Epidermal melanocyte (primary cell): ENCODE data around the gene VTCN1.
"Not testable (repeated sequence)": the region's sequence is repeated elsewhere in the genome, so short reads cannot be mapped to it uniquely, and the experiment has no call there.

Source experiments
- DNase-seq: peaks from one replicate; pipeline ENCODE4 v3.0.0; 2011; ENCODE audit warnings: low spot score; ENCODE audit not compliant: insufficient read length

VTCN1 gene

GRCh38 chr1:117166076-117166475, 44.7 kb downstream of the VTCN1 start:
- no peak for DNase-seq

GRCh38 chr1:117164209-117164608, 46.5 kb downstream of the VTCN1 start:
- DNase-seq: no peak

GRCh38 chr1:117162816-117163215, 47.9 kb downstream of the VTCN1 start:
- no peak for DNase-seq

DNA sequence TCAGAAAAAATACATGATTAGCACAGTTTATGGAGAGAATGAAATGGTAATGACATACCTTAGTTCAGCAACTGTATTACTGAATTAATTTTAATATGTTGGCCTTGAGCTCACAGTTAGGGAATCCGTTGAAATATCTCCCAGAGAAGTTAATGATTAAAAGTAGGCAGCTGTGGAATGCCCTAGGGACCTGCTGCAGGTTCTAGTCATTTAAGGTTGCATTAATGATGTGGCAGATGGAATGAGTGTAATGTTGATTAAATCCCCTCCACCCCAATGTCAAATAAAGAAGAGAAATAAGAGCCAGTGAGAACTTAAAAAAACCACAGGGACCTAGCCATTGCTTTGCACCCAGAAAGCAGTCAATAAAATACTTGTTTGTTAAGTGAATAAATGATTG, 48.8 kb downstream of the VTCN1 start:
- DNase-seq: no peak

- not testable (repeated sequence) for DNase-seq
Observed at GRCh38 chr1:117151305-117151704, 59.4 kb downstream of the VTCN1 start.

DNA sequence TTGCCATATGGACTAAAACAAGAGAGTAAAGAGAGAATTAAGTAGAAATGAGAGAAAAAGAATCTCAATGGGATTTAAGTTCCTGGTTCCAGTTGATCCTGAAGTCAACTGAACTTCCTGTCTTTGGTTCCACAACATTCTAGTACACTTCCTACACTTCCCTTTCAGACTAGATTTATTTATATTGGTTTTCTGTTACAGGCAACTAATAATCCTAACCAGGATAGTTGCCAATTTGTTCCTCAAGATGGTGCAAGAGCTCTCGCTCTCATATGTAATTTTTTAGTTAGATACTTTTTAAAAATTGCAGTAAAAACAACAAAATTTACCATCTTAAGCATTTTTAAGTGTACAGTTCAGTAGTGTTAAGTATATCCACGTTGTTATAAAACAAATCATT, 60.4 kb downstream of the VTCN1 start:
- no peak for DNase-seq

- DNase-seq: no peak
Observed at GRCh38 chr1:117147856-117148588, 62.7 kb downstream of the VTCN1 start.

GRCh38 chr1:117147341-117147831, 63.3 kb downstream of the VTCN1 start:
- no peak for DNase-seq

- no peak for DNase-seq
Observed at GRCh38 chr1:117146575-117147340, 64.0 kb downstream of the VTCN1 start.

DNA sequence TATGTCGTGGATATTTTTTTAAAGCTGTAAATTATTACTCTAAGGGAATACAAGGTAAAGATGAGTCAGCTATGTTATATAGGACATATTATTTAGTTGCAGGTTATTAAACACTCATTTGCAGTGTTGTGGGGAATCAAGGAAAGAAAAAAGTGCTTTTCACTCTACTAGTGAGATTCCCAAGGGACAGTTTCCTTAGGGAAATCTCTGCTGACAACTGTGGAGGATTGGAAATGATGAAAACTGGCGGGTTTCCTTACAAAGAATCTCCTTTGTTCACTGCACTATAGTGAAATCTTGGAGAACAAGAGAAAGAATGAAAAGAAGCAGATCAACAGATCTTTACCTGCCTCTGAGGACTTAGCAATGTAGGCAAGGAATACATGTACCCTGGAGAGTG, 64.7 kb downstream of the VTCN1 start:
- no peak for DNase-seq

GRCh38 chr1:117143871-117144270, 66.9 kb downstream of the VTCN1 start:
- DNase-seq: no peak

- DNase-seq: no peak
Observed at GRCh38 chr1:117143172-117143571, 67.6 kb downstream of the VTCN1 start.

DNA sequence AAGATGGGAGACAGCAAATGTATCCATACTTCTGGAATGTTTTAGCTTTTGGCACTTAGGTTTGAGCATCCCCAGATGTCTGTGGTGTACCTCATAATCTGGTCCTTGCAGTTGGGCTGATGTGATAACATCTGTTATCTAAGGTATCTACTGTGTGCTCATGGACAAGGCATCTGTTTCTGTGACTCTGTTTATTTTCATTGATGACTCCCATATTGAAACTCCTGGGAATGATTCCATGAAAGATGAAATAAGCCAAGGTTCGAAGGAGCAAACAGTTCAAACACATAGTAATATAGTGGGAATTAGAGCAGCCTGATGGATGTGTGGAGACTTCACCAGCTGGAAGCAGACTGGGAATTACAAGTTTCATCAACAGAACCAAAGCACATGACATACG, 68.5 kb downstream of the VTCN1 start:
- no peak for DNase-seq

DNA sequence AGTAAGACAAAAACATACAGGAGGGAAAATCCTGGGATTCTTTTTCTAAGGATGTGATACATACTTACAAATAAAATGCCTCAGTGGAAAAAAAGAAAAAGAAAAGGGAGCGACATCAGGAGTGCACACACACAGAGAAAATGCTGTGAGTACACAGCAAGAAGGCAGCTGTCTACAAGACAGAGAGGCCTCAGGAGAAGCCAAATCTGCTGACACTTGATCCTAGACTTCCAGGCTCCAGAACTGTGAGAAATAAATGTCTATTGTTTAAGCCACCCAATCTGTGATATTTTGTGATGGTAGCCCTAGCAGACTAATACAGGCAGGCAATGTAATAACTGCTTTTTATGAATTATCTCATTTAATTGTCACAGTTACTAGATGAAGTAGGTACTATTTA, 72.2 kb downstream of the VTCN1 start:
- no peak for DNase-seq

- DNase-seq: no peak
Observed at GRCh38 chr1:117138106-117138505, 72.6 kb downstream of the VTCN1 start.

GRCh38 chr1:117137281-117137855, 73.4 kb downstream of the VTCN1 start:
- DNase-seq: no peak

DNA sequence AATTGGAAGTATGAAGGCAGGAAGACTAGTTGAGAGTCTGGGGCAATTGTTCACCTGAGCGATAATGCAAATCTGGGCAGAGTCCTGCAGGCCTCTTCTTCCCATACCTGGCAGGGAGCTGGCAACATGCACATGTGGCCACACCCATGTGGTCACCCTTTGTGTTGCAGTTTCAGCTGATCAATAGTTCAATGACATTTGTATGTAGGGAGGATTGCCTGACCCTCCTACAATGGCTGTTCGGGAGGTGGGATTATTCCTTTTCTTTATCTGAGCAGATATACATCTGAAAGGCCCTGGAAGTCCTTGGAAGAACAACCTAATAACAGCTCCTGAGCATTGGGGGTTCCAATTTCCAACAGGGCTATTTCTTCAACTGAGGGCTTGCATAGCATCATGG, 74.0 kb downstream of the VTCN1 start:
- no peak for DNase-seq

DNA sequence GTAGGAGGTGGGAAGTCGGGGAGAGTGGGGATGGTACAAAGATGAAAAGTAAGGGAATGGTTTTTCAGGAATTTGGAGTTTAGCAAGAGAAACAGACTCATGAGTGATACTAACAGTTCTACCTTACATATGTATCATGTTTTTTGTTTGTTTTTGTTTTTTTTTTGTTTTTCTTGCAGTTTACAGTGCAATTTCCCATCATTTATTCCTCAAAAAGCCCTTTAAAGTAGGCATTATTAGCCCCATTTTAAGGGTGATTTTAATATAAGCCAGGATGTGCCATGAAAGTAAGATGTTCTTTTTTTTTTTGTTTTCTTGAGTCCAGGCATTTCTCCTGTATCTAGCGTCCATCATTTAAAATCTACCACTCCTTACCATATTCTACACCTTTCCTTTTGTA, 75.4 kb downstream of the VTCN1 start:
- no peak for DNase-seq

DNA sequence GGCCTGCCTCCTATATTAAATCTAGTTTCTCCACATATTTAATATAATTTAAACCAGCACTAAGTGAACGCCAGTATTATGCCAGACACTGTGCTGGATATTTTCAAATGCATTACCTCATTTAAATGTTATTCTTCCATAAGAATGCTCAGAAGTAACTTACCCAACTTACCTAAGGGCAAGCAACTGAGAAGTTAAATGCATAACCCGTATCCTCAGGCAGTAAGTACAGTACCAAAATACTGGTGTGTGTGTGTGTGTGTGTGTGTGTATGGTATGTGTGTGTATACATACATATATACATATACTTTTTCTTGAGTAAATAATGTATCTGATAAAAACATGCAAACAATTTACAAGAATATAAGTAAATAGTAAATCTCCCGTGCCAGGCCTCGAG, 80.2 kb downstream of the VTCN1 start:
- DNase-seq: no peak

GRCh38 chr1:117128323-117129079, 82.2 kb downstream of the VTCN1 start:
- peak; percentile 61 for DNase-seq

DNA sequence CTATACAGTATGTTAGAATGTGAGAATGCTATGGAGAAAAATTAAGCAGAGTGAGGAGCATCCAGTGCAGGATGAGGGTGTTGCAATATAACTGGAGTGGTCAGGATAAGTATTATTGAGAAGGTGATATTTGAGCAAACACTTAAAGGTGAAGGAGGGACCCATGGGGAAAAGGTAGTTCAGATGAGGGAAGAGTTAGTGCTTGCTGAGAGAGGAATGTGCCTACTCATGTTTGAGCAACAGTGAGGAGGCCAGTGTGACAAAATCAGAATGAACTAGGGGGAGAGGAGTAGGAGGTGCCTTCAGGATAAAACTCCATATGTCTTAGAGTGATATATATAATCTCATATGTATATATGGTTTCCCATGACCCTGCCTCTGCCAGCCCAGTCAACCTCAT, 82.9 kb downstream of the VTCN1 start:
- DNase-seq: no peak

DNA sequence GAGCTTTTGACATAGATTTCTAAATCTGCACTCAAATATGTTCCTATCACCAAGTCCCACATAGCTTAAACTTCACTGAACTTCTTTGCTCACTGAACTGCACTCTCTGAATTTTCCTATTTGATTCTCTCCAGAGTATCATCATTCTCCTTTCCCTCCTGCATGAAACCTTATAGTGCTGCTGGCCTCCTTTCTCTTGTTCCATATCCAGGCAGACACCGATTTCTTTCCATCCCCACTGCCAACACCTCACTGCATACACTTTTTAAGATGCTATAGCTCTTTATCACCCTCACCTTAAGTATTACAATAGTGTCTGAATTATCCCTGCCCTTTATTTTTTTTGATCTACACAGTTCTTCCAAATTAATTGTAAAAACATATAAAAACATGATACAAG, 86.1 kb downstream of the VTCN1 start:
- DNase-seq: no peak
